CD4-positive, alpha-beta T cell treated with Interferon alpha-2 for 1 hour (primary cell): ENCODE data around the gene OR7D4.
"Not testable (repeated sequence)": the region's sequence is repeated elsewhere in the genome, so short reads cannot be mapped to it uniquely, and the experiment has no call there.

Experiments used
- DNase-seq, 2 donors: peaks; one replicate each; pipeline ENCODE4 v3.0.0-alpha.2; 2020 to 2022

The OR7D4 gene

GRCh38 chr19:9219489-9219888 lies at the start of gene OR7D4:
Gene OR7D4, minus strand, starts transcription at chr19:9219589. Its CDS starts 4,752 bp downstream, at chr19:9214837.
- no peak for DNase-seq

DNA sequence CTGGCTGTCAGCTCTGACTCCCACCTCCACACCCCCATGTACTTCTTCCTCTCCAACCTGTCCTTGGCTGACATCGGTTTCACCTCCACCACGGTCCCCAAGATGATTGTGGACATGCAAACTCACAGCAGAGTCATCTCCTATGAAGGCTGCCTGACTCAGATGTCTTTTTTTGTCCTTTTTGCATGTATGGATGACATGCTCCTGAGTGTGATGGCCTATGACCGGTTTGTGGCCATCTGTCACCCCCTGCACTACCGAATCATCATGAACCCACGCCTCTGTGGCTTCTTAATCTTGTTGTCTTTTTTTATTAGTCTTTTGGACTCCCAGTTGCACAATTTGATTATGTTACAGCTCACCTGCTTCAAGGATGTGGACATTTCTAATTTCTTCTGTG lies 31.8 kb upstream of the OR7D4 start:
- DNase-seq: no peak

DNA sequence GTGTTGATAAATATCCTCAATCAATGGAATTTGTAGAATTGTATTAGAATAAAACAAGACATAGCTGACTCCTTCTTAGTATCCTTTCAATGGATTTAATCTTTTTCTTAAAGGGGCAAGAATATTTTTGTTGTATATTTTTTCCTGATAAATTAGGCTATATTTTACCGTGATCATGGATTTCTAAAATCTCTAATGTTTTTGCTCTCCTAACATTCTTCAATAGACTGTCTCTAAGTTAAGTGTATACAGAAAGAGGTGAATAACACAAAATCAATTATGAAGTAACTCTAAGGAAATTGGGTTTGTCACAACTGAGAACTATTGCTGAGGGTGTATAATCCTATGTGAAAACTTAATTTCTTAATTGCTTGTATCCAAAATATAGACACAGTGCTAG lies 31.2 kb upstream of the OR7D4 start, which contains the start of gene OR7E24:
Gene OR7E24 (plus strand): TSS at position 301 of the 400 bp plus-strand sequence. CDS start 114 bp downstream, outside the sequence.
- DNase-seq: no peak

DNA sequence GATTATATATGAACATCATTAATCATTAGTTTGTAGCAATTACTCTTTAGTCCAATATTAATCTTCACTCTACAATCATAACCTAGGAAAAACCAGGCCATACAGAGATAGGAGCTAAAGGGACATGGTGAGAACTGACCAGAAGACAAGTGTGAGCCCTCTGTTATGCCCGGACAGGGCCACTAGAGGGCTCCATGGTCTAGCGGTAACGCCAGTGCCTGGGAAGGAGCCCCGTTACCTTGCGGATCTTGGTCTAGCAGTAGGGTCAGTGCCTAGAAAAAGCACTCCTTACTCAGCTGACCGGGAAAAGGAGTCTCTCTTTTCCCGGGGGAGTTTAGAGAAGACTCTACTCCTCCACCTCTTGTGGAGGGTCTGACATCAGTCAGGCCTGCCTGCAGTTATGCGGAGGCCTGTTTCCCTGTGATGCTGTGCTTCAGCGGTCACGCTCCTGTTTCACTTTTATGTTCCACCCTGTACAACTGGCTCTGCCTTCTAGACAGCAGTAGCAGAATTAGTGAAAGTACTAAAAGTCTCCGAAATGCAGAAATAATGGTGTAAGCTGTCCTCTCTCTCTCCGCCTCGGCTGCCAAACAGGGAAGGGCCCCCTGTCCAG lies 13.8 kb downstream of the OR7D4 start:
- DNase-seq: peak; percentile 64 to 70

DNA sequence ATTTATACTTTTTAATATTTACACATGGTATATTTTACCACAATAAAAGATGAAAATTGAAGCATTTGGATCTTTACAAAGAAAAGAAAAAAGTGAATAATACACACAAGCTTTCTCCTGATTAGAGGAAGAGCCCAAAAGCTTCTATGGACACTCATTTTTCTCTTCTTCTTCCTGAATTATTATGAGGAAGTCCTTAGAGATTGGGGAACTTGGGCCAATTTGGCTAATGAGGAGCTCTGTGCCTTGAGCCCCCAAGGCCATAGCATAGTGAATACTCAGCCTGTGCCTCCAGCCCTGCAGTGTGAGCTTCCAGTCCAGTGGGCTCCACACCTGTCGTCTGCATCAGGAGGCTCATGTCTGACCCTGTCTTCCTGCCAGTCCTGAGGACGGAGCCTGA lies 21.3 kb downstream of the OR7D4 start:
- DNase-seq: not testable (repeated sequence)

DNA sequence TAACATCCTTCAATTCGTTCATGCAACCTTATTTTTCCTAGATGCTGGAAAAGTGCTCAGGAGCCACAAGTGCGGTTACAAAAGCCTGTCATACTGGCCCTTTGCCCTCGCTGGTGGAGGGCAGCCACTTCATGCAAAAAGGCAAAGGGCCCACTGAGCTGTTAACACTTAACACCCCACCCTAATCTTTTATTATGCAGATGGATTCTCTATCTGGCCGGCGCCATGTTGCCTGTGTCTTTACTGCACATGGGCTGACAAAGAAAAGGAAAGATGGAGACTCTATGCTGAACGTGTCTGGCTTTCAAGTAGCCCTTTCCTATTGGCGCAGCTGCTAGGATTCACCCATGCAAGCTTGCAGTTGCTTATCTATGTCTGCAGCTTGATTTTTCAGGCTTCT lies 29.9 kb downstream of the OR7D4 start:
- no peak for DNase-seq

DNA sequence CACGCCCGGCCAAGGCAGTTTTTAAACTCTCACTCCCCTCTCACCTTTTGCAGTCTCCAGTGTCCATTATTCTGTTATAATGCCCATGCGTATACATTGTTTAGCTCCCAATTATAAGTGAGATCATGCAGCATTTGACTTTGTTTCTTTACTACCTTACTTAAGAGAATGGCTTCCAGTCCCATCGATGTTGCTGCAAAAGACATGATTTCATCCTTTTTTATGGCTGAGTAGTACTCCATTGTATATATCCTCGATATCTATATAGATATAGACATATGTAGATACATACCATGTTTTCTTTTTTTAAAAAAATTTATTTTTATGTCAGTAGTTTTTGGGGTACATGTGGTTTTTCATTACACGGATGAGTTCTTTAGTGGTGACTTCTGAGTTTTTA lies 32.2 kb downstream of the OR7D4 start:
- no peak for DNase-seq

GRCh38 chr19:9183000-9183399 lies 36.4 kb downstream of the OR7D4 start:
- DNase-seq: no peak

DNA sequence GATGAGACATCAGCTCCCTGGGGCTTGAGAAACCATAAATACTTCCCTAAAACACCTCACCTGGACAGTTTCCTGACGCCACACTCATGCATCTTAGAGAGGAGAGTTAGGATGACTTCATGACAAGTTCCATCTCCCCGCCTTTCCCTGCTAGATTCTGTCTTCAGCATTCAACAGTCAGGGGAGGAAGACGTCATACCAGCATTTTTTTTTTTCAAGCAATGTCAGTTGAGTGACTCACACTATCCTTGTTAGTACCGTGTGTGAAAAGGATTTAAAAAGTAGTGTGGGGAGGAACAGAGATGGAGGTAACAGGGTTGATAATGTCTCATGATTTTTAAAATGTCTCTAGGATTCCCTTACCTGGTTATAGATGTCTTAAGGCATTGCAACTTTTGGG lies 40.5 kb downstream of the OR7D4 start, which contains the start of gene OR7D2:
Gene OR7D2 (plus strand): TSS at position 79 of the 400 bp plus-strand sequence. CDS start 6,803 bp downstream, outside the sequence.
- no peak for DNase-seq

DNA sequence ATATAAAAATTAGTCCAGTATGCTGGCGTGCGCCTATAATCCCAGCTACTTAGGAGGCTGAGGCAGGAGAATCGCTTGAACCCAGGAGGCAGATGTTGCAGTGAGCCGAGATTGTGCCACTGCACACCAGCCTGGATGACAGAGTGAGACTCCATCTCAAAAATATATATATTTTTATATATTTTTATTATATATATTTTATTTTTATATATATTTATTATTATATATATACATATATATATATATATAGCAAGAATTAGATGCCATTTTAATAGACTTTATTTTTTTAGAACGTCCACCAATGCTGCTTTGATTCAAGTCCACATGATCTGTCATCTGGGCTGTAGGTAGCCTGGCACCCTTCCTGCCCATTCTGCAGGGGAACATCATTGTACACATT lies 44.1 kb downstream of the OR7D4 start:
- no peak for DNase-seq

DNA sequence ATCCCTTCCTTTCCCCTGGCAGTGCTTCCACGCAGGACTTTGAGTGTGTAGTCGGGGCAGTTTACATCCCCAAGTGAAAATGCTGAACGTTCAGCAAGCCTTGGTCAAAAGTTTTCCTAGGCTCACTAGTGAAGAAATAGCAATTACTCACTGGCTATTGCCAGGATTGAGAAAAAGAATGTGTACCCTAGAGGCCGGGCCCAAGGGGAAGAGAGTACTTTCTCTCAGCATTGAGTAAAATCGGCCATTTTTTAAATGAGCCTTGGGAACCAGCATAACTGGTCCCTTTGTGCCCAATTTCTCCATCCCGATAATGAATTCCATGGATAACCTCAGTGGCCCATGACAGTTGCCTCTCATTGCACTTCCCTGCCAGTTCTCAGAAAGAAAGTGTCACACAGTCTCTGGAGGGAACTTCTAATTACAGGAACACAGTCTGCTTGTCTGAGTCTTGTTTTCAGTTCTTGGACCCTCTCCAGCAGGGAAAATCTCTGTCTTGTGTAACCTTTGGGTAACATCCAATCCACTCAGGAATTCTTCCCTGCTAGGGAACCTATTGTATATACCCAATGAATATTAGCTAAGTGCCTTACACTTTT lies 47.9 kb downstream of the OR7D4 start:
- DNase-seq: no peak

DNA sequence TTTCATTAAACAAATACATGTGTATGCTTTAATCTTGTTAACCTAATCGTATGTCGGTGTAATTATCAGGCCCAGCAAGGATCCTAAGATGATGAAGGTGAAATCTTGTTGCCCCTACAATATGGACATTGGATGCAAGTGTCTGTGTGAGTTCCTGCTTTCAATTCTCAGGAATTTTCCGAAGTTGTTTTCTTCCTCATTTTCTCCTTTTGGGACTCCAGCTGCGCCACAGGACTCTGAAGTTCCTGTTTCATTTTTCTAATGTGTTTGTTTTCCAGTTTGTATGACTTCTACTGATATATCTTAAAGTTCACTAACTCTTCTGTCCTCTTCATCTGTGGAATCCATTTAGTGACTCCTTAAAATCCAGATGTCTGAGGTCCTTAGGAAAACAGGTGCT lies 52.5 kb downstream of the OR7D4 start:
- DNase-seq: no peak

DNA sequence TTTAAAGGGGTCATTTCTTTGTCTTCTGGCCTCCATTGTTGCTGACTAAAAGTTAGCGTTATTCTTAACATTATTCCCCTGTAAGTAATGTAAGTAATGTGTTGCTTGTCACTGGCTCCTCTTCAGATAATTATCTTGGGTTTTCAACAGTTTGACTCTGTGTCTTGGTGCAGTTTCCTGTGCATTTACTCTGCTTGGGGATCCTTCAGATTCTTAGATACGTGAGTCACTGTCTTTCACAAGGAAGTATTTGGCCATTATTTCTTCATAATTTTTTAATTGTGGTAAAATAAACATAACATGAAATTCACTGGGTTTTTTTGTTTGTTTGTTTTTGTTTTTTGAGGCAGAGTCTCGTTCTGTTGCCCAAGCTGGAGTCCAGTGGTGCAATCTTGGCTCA lies 54.1 kb downstream of the OR7D4 start:
- DNase-seq: no peak

- DNase-seq: no peak
Measured at GRCh38 chr19:9161427-9161826, 58.0 kb downstream of the OR7D4 start.
